GM06990 (cell line): ENCODE data around the gene AKAP6.

Source experiments
- DNase-seq: peaks from one replicate; pipeline ENCODE4 v3.0.0-alpha.2; 2011; ENCODE audit not compliant: insufficient read length; ENCODE audit errors: extremely low read depth
- H3K27me3 ChIP-seq: replicated peaks from 2 replicates; pipeline ENCODE4 v1.6.0; 2011; ENCODE audit warnings: low read length; ENCODE audit not compliant: control insufficient read depth, insufficient read depth
- H3K36me3 ChIP-seq: 2 replicates; pipeline ENCODE4 v1.5.1; 2011; ENCODE audit warnings: low read length; ENCODE audit not compliant: control insufficient read depth, insufficient read depth
- H3K4me3 ChIP-seq: replicated peaks from 2 replicates; pipeline ENCODE4 v1.5.1; 2011; ENCODE audit warnings: low read depth, mild to moderate bottlenecking, control low read depth, low read length
- CTCF ChIP-seq: IDR thresholded peaks from 2 replicates; pipeline ENCODE4 v1.5.1; 2011; ENCODE audit warnings: low read length, control low read depth, mild to moderate bottlenecking, inconsistent platforms; ENCODE audit not compliant: insufficient read depth, poor library complexity, severe bottlenecking

AKAP6 gene

GRCh38 chr14:32722631-32723183 is 393.6 kb downstream of the AKAP6 start:
- TF ChIP-seq CTCF, result no peak
- no peak for DNase-seq
- Histone ChIP-seq H3K27me3 (no peaks in the 10 kb centered on the region), H3K36me3 (no peaks in the 10 kb centered on the region), H3K4me3 (no peak overlapping the region)

- no peak for DNase-seq
Measured at GRCh38 chr14:32724867-32725471, 395.9 kb downstream of the AKAP6 start.

GRCh38 chr14:32726516-32726915 is 397.4 kb downstream of the AKAP6 start:
- no peak for TF ChIP-seq CTCF
- Histone ChIP-seq H3K36me3 (no peaks in the 10 kb centered on the region), H3K27me3 (no peaks in the 10 kb centered on the region), H3K4me3 (no peak overlapping the region)
- no peak for DNase-seq

More at GRCh38 chr14:32724867-32725471, 395.9 kb downstream of the AKAP6 start:
- H3K4me3 ChIP-seq, result no peak overlapping the region
- no peaks in the 10 kb centered on the region for H3K27me3 ChIP-seq
- no peaks in the 10 kb centered on the region for H3K36me3 ChIP-seq
- no peak for TF ChIP-seq CTCF

GRCh38 chr14:32727832-32728231 is 398.7 kb downstream of the AKAP6 start:
- TF ChIP-seq CTCF, result no peak

GRCh38 chr14:32728526-32728925 is 399.4 kb downstream of the AKAP6 start:
- H3K27me3 ChIP-seq, result no peaks in the 10 kb centered on the region
- DNase-seq, result no peak
- no peaks in the 10 kb centered on the region for H3K36me3 ChIP-seq
- H3K4me3 ChIP-seq, result no peak overlapping the region
- TF ChIP-seq CTCF, result no peak

More at GRCh38 chr14:32727832-32728231, 398.7 kb downstream of the AKAP6 start:
- no peaks in the 10 kb centered on the region for H3K27me3 ChIP-seq
- no peaks in the 10 kb centered on the region for H3K36me3 ChIP-seq
- H3K4me3 ChIP-seq, result no peak overlapping the region
- no peak for DNase-seq

GRCh38 chr14:32728976-32729375 is 399.9 kb downstream of the AKAP6 start:
- DNase-seq, result no peak
- Histone ChIP-seq H3K27me3 (no peaks in the 10 kb centered on the region), H3K36me3 (no peaks in the 10 kb centered on the region), H3K4me3 (no peak overlapping the region)
- TF ChIP-seq CTCF, result no peak
